GM21717 (cell line): Measurements from ENCODE around the gene RAB4B.
"Not testable (repeated sequence)": the region's sequence is repeated elsewhere in the genome, so short reads cannot be mapped to it uniquely, and the experiment has no call there.

Experiments used
- ATAC-seq: cut with Tn5 transposase; IDR thresholded peaks from one replicate; pipeline ENCODE4 v1.9.1; 2021; ENCODE audit warnings: mild to moderate bottlenecking, moderate library complexity; ENCODE audit not compliant: unreplicated experiment

Gene RAB4B

DNA sequence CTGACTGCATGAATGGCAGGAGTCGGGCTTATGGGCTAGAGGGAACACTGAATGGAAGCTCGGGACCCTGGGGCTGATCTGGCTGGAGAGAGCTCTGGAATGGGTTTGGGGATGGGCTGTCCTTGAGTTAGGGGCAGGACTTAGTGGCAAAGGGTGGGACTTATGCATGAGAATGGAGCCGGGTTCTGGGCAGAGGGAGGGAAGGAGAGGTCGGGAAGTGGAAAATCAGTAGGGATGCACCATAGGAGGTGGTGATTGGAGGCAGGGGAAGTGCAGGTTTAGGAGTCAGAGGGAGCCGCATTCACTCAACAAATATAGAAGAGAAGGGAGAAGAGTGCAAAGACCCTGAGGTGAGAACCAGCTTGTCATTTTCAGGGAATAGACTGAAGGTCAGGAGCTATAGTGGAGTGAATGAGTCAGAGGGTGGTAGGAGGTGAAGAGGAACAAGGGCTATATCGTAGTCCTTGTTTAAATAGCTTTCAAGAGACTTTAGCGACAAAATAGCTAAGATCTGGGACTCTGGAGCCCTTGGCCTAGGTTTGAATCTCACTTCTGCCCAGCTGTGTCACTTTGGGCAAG, 748 bp downstream of the RAB4B start:
- ATAC-seq = no peak

DNA sequence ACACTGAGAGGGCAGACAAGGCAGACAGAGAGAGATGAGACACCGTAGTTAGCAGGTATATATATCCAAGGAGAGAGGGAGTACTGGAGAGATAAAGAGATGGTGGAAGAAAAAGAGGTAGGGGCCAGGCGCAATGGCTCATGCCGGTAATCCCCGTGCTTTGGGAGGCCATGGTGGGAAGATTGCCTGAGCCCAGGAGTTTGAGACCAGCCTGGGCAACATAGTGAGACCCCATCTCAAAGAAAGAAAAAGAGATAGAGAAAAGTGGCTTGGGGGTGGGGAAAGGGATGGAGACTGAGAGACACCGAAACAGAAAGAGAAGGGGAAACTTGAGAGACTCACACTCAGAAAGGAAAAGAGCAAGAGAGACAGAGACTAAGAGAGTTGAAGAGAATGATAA, 2.5 kb downstream of the RAB4B start:
- ATAC-seq = no peak

DNA sequence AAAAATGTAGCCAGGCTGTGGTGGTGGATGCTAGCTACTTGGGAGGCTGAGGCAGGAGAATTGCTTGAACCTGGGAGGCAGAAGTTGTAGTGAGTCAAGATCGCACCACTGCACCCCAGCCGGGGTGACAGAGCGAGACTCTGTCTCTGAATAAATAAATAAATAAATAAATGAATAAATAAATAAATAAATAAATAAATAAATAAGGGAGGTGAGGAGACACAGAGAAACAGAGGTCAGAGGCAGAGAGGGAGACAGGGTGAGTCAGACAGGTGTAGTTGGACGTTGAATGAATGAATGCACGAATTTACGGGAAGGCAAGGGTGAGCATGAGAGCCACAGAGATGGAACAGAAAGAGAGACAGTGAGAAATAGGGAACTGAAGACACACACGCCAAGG, 3.1 kb downstream of the RAB4B start:
- ATAC-seq = no peak

- no peak for ATAC-seq
These were observed 5.7 kb downstream of the RAB4B start for GRCh38 chr19:40783711-40784110.

DNA sequence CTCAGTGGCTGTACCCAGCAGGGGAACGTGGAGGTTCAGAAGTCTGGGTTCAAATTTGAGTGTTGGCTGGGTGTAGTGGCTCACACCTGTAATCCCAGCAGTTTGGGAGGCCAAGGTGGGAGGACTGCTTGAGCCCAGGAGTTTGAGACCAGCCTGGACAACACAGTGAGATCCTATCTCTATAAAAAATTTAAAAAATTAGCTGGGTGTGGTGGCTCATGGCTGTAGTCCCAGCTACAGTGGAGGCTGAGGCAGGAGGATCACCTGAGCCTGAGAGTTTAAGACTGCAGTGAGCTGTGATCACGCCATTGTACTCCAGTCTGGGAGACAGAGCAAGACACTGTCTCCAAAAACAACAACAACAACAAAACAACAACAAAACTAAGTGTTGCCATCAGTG, 6.1 kb downstream of the RAB4B start:
- not testable (repeated sequence) for ATAC-seq

GRCh38 chr19:40785526-40785925, 7.5 kb downstream of the RAB4B start:
- no peak for ATAC-seq

DNA sequence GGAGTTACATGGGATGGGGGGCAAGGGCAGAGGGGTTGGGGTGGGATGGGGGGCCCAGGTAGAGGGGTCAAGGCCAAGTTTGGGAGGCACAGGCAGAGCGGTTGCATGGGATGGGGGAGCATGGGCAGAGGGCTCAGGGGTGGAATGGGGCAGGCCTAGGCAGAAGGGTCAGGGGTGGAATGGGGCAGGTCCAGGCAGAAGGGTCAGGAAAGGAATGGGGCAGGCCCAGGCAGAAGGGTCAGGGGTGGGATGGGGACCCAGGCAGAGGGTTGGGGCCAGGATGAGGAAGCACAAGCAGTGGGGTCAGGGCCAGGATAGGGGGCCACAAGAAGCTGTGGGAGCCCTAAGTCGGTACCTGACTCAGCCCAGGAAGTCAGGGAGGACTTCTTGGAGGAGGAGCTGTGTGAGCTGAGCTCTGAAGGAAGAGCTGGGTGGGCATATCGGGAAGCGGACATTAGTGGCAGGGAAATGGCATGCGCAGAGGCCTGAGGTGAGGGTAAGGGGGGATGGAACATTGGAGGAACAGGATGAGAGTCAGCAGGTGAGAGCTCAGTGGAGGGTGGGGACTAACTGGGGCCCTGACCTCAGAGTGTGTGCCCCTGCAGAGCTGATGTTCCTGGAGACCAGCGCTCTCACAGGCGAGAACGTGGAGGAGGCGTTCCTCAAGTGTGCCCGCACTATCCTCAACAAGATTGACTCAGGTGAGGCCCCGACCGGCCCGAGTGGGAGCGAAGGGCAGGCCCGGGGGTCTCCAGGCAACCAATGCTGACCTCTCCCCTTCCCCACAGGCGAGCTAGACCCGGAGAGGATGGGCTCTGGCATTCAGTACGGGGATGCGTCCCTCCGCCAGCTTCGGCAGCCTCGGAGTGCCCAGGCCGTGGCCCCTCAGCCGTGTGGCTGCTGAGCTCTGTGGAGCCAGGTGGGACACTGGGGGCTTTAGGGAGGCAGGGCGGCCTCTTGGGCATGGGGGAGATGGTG, 8.3 kb downstream of the RAB4B start:
- no peak for ATAC-seq

DNA sequence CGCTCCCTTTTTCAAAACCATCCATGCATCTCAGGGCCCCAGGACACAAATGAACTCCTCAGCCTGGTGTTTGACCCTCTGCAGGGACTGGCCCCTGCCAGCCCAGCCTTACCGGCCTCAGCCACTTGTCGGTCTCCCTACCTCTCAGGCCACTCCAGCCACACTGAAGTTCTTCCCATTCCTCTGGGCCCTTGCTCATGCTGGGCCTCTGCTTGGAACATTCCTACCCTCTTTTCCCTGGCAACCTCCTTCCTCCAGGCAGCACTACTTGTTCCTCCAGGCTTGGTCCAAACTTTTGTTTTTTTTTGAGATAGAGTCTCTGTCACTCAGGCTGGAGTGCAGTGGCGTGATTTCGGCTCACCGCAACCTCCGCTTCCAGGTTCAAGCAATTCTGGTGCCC, 13.3 kb downstream of the RAB4B start:
- ATAC-seq = no peak

DNA sequence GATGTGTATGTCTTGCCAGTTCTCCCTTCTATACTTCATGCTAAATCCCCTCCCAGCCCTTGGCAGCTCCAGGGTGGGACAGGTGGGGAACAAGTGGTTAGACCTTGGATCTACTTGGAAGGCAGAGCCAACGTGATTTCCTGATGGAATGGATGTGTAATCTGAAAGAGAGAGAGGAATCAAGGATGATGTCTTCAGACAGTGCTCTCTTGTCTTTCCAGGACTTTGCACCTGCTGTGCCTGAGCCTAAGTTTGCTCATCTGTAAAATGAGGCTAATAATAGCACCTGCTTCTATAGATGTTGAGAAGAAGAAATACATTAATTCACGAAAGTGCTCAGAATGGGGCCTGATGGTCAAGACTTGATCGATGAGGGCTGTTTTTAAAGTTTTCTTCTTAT, 13.9 kb downstream of the RAB4B start:
- ATAC-seq = no peak

GRCh38 chr19:40797166-40797962, 19.3 kb downstream of the RAB4B start:
- ATAC-seq = no peak

DNA sequence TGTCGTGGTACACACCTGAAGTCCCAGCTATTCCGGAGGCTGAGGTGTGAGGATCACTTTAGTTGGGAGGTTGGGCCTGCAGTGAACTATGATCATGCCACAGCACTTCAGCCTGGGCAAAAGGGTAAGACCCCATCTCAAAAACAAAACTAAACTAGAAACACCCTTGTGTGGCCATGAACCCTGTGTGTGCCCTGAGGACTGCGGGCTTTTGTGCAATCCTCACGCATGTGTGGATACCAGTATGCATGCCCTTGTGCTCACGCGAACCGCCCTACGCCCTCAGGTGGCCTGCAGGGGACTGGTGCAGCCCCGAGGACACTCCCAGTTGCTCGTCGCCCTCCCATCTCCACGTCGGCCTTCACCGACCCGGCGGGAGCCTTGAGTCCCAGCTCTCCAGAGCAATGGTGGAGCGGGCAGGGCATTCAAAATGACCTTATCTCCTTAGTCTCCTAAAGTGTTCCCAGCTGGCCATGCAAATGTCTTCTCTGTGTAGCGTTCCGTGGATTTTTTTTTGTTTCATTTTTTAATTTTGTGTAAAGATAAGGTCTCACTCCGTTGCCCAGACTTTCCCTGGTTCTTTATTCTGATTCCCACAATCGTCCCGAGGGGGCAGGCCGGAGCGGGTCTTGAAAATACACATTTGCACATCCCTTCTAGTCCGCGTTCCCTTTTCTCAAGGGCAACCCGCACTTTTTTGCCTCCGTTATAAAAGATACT, 20.1 kb downstream of the RAB4B start:
- ATAC-seq = no peak

DNA sequence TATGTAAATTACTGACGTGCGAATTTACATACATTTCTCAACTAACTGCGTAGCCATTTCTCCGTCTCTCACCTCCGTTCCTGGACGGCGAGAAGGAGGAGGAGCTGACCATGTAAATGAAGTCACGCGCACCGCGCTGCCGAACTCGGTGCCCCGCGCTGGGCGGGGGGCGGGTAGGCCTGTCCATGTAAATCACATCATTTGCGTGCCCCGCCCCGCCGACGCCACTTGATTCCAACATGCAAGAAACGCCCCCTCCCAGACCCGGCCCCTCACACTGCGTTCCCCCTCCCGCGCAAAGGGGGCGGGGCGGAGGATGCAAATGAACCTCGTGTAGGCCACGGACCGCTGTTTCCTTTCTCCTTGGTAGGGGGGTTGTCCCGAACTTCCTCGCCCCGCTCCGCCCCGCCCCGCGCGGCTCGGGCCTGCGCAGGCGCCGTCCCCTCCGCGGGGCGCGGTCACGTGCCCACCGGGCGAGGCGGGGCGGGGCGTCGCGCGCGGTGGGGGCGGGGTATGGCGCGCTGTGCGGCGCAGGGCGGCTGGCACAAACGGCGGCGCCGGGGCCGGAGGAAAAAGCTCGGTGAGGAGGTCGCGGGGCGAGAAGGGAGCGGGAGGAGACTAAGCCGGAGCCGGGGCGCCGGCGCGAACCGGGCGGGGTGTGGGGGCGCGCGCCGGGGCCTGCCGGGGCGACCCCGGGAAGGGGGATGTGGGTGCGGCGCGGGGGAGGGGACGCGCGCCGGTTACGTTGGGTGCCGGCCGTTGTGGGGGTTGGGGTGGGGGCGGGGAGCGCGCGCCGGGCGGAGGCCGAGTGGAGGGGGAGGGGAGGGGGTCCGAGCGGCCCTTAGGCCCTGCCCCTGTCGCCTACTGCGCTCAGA, 20.9 kb downstream of the RAB4B start, which contains the start of gene EGLN2:
EGLN2 (plus strand) TSS at position 509 of the 875 bp plus-strand sequence. CDS start 1,382 bp downstream, outside the sequence.
- peak; percentile 64 for ATAC-seq

DNA sequence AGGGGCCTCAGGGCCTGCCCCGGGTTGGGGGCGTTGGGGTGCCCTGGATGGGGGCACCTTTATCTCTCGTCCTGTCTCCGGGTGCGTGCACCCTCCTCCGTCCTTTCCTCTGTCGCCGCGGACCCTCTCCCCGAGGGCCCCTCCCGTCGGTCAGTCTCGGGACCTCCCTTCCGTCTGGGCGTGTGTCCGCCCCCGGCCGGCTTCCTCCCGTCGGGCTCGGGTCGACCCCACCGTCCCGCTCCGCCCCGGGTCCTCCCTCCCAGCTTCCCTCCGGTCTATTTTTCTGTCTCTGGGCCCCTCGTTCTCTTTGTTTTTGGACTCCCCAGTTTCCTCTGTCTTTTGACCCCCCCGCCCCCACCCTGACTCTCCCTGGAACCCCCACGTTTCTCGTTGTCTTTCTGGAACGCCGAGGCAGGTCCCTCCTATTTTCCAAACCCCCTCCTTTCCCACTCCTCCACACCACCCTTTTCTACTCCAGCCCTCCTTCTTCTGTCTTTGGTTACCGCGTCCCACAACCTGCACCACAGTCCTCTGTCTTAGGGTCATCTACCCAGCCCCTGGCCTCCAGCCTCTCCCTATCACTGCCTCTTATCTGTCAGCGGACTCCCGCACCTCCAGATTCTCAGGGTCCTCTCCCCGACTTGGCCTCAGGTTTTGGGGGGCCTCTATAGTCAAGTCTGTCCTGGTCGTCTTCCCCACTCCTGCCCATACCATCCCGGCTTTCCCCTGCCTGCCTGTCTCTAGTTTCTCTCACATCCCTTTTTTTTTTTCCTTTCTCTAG, 21.7 kb downstream of the RAB4B start:
- ATAC-seq = no peak

GRCh38 chr19:40800339-40800996, 22.4 kb downstream of the RAB4B start:
- ATAC-seq = no peak

DNA sequence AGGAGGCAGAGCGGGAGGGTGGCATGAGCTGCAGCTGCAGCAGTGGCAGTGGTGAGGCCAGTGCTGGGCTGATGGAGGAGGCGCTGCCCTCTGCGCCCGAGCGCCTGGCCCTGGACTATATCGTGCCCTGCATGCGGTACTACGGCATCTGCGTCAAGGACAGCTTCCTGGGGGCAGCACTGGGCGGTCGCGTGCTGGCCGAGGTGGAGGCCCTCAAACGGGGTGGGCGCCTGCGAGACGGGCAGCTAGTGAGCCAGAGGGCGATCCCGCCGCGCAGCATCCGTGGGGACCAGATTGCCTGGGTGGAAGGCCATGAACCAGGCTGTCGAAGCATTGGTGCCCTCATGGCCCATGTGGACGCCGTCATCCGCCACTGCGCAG, 22.9 kb downstream of the RAB4B start:
- no peak for ATAC-seq

GRCh38 chr19:40801426-40802299, 23.6 kb downstream of the RAB4B start:
- ATAC-seq = no peak

DNA sequence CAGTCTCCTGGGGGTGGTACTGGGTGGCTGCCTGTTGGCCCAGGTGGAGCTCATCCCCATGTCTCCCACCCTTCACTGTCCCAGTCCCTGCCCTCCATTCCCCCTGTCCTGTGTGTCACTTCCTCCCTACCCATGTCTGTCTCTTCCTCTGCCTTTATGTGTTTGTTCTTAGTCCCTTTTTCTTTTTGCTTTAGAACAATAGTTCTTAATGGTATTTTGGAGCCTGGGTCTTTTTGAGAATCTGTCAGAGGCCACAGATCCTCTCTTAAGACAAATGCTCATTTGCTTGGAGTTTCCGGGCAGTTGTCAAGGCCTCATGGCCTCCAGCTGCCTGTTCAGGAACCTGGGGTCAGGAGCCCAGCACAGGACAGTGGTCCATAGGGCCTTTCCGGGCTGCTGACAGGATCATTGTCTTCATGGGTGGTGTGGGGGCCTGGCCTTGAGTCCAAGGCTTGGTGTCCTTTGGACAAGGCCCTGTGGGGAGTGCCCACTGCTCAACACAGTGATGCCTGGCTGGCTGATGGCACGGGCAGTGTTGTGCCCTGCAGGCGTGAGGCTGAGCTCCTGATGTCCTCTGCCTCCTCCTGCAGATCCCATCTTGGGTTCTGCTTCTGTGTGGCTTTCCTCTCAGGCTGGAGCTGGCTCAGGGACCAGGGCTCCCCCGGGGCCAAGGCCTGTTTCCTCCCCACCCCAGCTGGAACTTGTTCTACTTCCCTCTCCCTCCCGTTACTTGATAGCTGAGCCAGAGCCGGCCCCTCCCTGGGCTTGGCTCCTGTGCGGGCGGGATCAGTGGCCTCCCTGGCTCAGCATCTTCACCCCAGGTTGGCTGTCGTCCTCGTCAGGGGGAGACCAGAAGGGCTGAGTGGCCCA, 24.5 kb downstream of the RAB4B start:
- no peak for ATAC-seq
